ENCODE measurements around the gene SLC2A11.

- TF ChIP-seq CTCF (IDR thresholded peaks at IDR 0.05) (no peak), POLR2A (IDR thresholded peaks at IDR 0.05) (no peak)
Measured at GRCh38 chr22:23922921-23923320, 65.2 kb downstream of the SLC2A11 start.

Data from body of pancreas (tissue), 4 donors.